K562 (cell line): Measurements from ENCODE around the gene GRAMD2B. TPM values are rescaled to one million over a fixed set of nuclear protein-coding genes. Genes with fewer than 3 reads are reported as not detected.

Source experiments
- ATAC-seq: fragments of 200-7000 bp; cut with Tn5 transposase; 3 replicates; pipeline ENCODE4 v1.9.1; 2020; ENCODE audit warnings: moderate library complexity
- BruUV-seq: library from RNA; stranded (reverse); fragments of 400-500 nt; replicated peaks from 2 replicates; lab custom pipeline; 2021; lab: Mats Ljungman, UMichigan
- CTCF ChIA-PET: fragments of 300-600 bp; formaldehyde crosslinking; extraction: SDS; loops from one replicate; lab custom pipeline; 2021; ENCODE audit warnings: low intra/inter-chr PET ratio; lab: Yijun Ruan, JAX
- POLR2A ChIA-PET: fragments of 300-600, 350-650 bp; sonication (Branson Sonifier 250); formaldehyde crosslinking; extraction: SDS; loops from one replicate; lab custom pipeline; 2021; ENCODE audit warnings: antibody characterized with exemption, inconsistent platforms; lab: Yijun Ruan, JAX
- DNase-seq, 4 experiments: peaks; one replicate each; pipeline versions ENCODE4 v3.0.0 to v3.0.0-alpha.2; 2011 to 2018; ENCODE audit warnings: low spot score in 3 of 4, mixed read lengths in 3 of 4; ENCODE audit errors: extremely low read depth in 1 of 4
- FAIRE-seq: peaks from 2 replicates; lab custom pipeline; 2011; peaks lifted over from hg19 to GRCh38; lab: Jason Lieb, UNC
- H2AFZ ChIP-seq: 2 replicates; pipeline ENCODE4 v1.6.0; 2011; ENCODE audit warnings: low read depth, low read length, control low read depth, inconsistent platforms
- H3K27ac ChIP-seq: fragments of 200-600 bp; 3 replicates; pipeline ENCODE4 v1.8.0; 2011; ENCODE audit warnings: low read depth, mild to moderate bottlenecking, control low read depth, inconsistent platforms, low read length, moderate library complexity, mixed read lengths; ENCODE audit errors: extremely low read depth
- H3K27me3 ChIP-seq, 2 experiments: fragments of 300-600 bp in 1 of 2; 2 replicates in 1 of 2; 3 replicates in 1 of 2; pipeline versions ENCODE4 v1.6.0 to v1.8.0; 2011; ENCODE audit warnings: inconsistent platforms in 2 of 2, low read length in 2 of 2, mild to moderate bottlenecking in 1 of 2, mixed read lengths in 1 of 2, moderate library complexity in 1 of 2; ENCODE audit not compliant: control insufficient read depth in 2 of 2, insufficient read depth in 2 of 2
- H3K36me3 ChIP-seq: fragments of 300-600 bp; 3 replicates; pipeline ENCODE4 v1.8.0; 2011; ENCODE audit warnings: mild to moderate bottlenecking, low read length, inconsistent platforms; ENCODE audit not compliant: control insufficient read depth, insufficient read depth
- H3K4me1 ChIP-seq, 2 experiments: fragments of 200-600 bp in 1 of 2; replicated peaks in 1 of 2; 2 replicates in 1 of 2; 3 replicates in 1 of 2; pipeline versions ENCODE4 v1.5.1 to v1.8.0; 2011; ENCODE audit warnings: inconsistent platforms in 2 of 2, low read length in 2 of 2, mild to moderate bottlenecking in 1 of 2, mixed read lengths in 1 of 2, moderate library complexity in 1 of 2; ENCODE audit not compliant: control insufficient read depth in 2 of 2, insufficient read depth in 2 of 2
- H3K4me2 ChIP-seq: 2 replicates; pipeline ENCODE4 v1.6.1; 2011; ENCODE audit warnings: low read length, control low read depth, inconsistent platforms, mixed read lengths; ENCODE audit not compliant: insufficient read depth
- H3K4me3 ChIP-seq: fragments of 200-600 bp; sonication (generic), shearing (Covaris generic); 2 replicates; pipeline ENCODE4 v1.5.1; 2016; ENCODE audit warnings: control low read depth, inconsistent platforms
- H3K79me2 ChIP-seq: fragments of 200-600 bp; 3 replicates; pipeline ENCODE4 v1.8.0; 2011; ENCODE audit warnings: low read length, inconsistent platforms; ENCODE audit not compliant: control insufficient read depth, insufficient read depth
- H3K9ac ChIP-seq, 2 experiments: 2 replicates each; pipeline versions ENCODE4 v1.6.0 to v1.6.1; 2011; ENCODE audit warnings: low read depth in 2 of 2, low read length in 2 of 2, control low read depth in 1 of 2, inconsistent platforms in 1 of 2, mild to moderate bottlenecking in 1 of 2, mixed read lengths in 1 of 2; ENCODE audit not compliant: insufficient read depth in 1 of 2
- H3K9me1 ChIP-seq: one replicate; pipeline ENCODE4 v1.6.0; 2011; ENCODE audit warnings: inconsistent platforms, mild to moderate bottlenecking, low read length, moderate library complexity; ENCODE audit not compliant: control insufficient read depth, insufficient read depth
- H3K9me3 ChIP-seq: replicated peaks from 2 replicates; pipeline ENCODE4 v1.5.1; 2011; ENCODE audit warnings: low read depth, low read length, inconsistent platforms; ENCODE audit not compliant: control insufficient read depth, insufficient read depth
- H4K20me1 ChIP-seq: replicated peaks from 2 replicates; pipeline ENCODE4 v1.6.1; 2011; ENCODE audit warnings: low read length, inconsistent platforms, mixed read lengths; ENCODE audit not compliant: control insufficient read depth, insufficient read depth
- BHLHE40 ChIP-seq: IDR thresholded peaks from 2 replicates; pipeline ENCODE4 v1.6.1; 2011; ENCODE audit warnings: low read length, improper control_type of control experiment
- CBX2 ChIP-seq: fragments of 200-600 bp; sonication (generic); IDR thresholded peaks from one replicate; pipeline ENCODE4 v1.6.1; 2012; ENCODE audit warnings: mild to moderate bottlenecking, low read length, inconsistent platforms; ENCODE audit not compliant: insufficient read depth, poor library complexity, severe bottlenecking
- CC2D1A ChIP-seq: fragments of 450-650 bp; IDR thresholded peaks from 2 replicates; pipeline ENCODE4 v1.6.1; 2017; ENCODE audit warnings: mild to moderate bottlenecking
- GABPA ChIP-seq: fragments of 200-800 bp; sonication (Bioruptor generic); conservative IDR thresholded peaks from 2 replicates; pipeline ENCODE4 v1.6.1; 2016; ENCODE audit warnings: low read depth, missing genetic modification characterization, missing compliant biosample characterization
- HMG20B ChIP-seq: fragments of 250-450 bp; sonication (Bioruptor Pico); IDR thresholded peaks from 2 replicates; pipeline ENCODE4 v1.5.0; 2021; ENCODE audit warnings: mild to moderate bottlenecking
- IFI16 ChIP-seq: fragments of 250-450 bp; sonication (Bioruptor Pico); IDR thresholded peaks from 2 replicates; pipeline ENCODE4 v2.1.2; 2022; ENCODE audit warnings: mild to moderate bottlenecking, inconsistent platforms
- NELFE ChIP-seq: IDR thresholded peaks from 2 replicates; pipeline ENCODE4 v1.6.1; 2011; ENCODE audit warnings: mild to moderate bottlenecking; ENCODE audit not compliant: insufficient read depth, insufficient read length
- PHF21A ChIP-seq: fragments of 450-650 bp; IDR thresholded peaks from 2 replicates; pipeline ENCODE4 v1.6.1; 2017; ENCODE audit warnings: low read depth, borderline replicate concordance
- PTBP1 ChIP-seq: fragments of 200-400 bp; formaldehyde crosslinking; IDR thresholded peaks from 2 replicates; pipeline ENCODE4 v1.6.1; 2017; ENCODE audit warnings: low read depth, low read length
- THAP7 ChIP-seq: fragments of 250-450 bp; sonication (Bioruptor Pico); IDR thresholded peaks from 2 replicates; pipeline ENCODE4 v1.5.0; 2021
- ZNF184 ChIP-seq: sonication (generic); formaldehyde crosslinking; IDR thresholded peaks from 2 replicates; pipeline ENCODE4 v1.5.0; 2020; ENCODE audit warnings: missing genetic modification reagents
- ZNF253 ChIP-seq: fragments of 250-450 bp; sonication (Bioruptor Pico); conservative IDR thresholded peaks from 2 replicates; pipeline ENCODE4 v1.6.1; 2021; ENCODE audit warnings: mild to moderate bottlenecking
- ZNF639 ChIP-seq, 2 experiments: fragments of 200-800 bp in 1 of 2; sonication (Bioruptor generic) in 1 of 2; sonication (generic) in 1 of 2; formaldehyde crosslinking in 1 of 2; IDR thresholded peaks in 1 of 2; conservative IDR thresholded peaks in 1 of 2; 2 replicates each; pipeline versions ENCODE4 v1.5.0 to v1.6.1; 2016 to 2020; ENCODE audit warnings: missing compliant biosample characterization in 1 of 2, missing genetic modification characterization in 1 of 2, missing genetic modification reagents in 1 of 2
- WGBS: fragments of 100-300 bp; shearing (Covaris generic); methylation state at CpG from one replicate; pipeline ENCODE4 v1.1.6; 2016; ENCODE audit warnings: low coverage, mixed read lengths; ENCODE audit not compliant: insufficient coverage; ENCODE audit errors: missing lambda C conversion rate; 5-methylcytosine and 5-hydroxymethylcytosine counted together
- in situ Hi-C: fragments of 300-500 bp; cut with MboI; formaldehyde crosslinking; loops from 4 replicates; pipeline ENCODE4 v1.15.0; 2018; ENCODE audit warnings: inconsistent platforms, mixed read lengths
- intact Hi-C: fragments of 100-400 bp; cut with micrococcal nuclease; formaldehyde crosslinking; loops from 2 replicates; pipeline ENCODE4 v1.14.2; 2022
- polyA plus RNA-seq, 8 experiments: library from polyadenylated mRNA; depleted of rRNA in 4 of 8; stranded (reverse) in 5 of 8; unstranded in 3 of 8; fragments of >200 nt; fragmentation: Nextera tagmentation in 2 of 8; fragmentation: Illumina TruSeq in 1 of 8; extraction: Ambion mirVana in 2 of 8; extraction: Trizol in 1 of 8; gene quantifications; 2 replicates each; pipeline versions ENCODE4 v1.2.1 to v1.2.3, GENCODE V29; 2011 to 2014; ENCODE audit warnings: inconsistent platforms in 1 of 8, missing spikeins in 1 of 8
- total RNA-seq, 7 experiments: library from RNA; depleted of rRNA in 6 of 7; stranded (reverse); fragments of >200 nt in 6 of 7; fragmentation: Illumina TruSeq in 2 of 7; extraction: Trizol in 2 of 7; gene quantifications; 2 replicates each; pipeline versions ENCODE4 v1.2.1 to v1.2.3, GENCODE V29; 2011 to 2021; ENCODE audit warnings: low replicate concordance in 1 of 7

Gene GRAMD2B
- total and polyA plus RNA-seq, 9 of the 15 experiments (the other 6 are each of a cell fraction or from before 2014, with no cell fraction given), result 0.32 to 4.2 (median 1.4) TPM

- TF ChIP-seq BHLHE40 (no peak), PTBP1 (no peak), NELFE (no peak), ZNF253 (CRISPR knock-in tag) (no peak), PHF21A (no peak)
Observed at GRCh38 chr5:126415789-126416188, 7.4 kb upstream of the GRAMD2B start (continued).

GRCh38 chr5:126416266-126416925 is 6.8 kb upstream of the GRAMD2B start:
- no peaks in the 10 kb centered on the region for H3K9me1 ChIP-seq
- ChIA-PET CTCF (no interaction called here), POLR2A (no interaction called here)
- in situ Hi-C loops, result no loop called here
- BruUV-seq, result no TSS peak
- 5% methylated on average over 4 of the region's 4 CpGs for WGBS
- intact Hi-C loops, result no loop called here
- H3K27ac ChIP-seq, result no peak overlapping the region
- no peak for TF ChIP-seq CBX2
- TF ChIP-seq CC2D1A, result no peak
- TF ChIP-seq HMG20B (CRISPR knock-in tag), result no peak
- no peak for TF ChIP-seq ZNF184 (CRISPR knock-in tag)
- TF ChIP-seq ZNF639 (CRISPR knock-in tag; conservative IDR thresholded peaks at IDR 0.05 in 1 of 2, IDR thresholded peaks at IDR 0.05 in 1 of 2), result no peak
- no peak for TF ChIP-seq THAP7 (CRISPR knock-in tag)
- no peak for TF ChIP-seq IFI16 (CRISPR knock-in tag)
- no peak for TF ChIP-seq GABPA (tag)
- no peak overlapping the region for H3K9ac ChIP-seq
- FAIRE-seq, result no peak
- no peaks in the 10 kb centered on the region for H3K27me3 ChIP-seq
- H3K4me2 ChIP-seq, result no peak overlapping the region
- ATAC-seq, result no peak
- no peak overlapping the region for H3K4me3 ChIP-seq
- no peak overlapping the region for H2AFZ ChIP-seq
- no peaks in the 10 kb centered on the region for H3K36me3 ChIP-seq
- no peaks in the 10 kb centered on the region; a peak in 1 of 5 replicates for H3K4me1 ChIP-seq
- H3K79me2 ChIP-seq, result no peaks in the 10 kb centered on the region
- DNase-seq, result no peak
- no peaks in the 10 kb centered on the region for H4K20me1 ChIP-seq
- H3K9me3 ChIP-seq, result no peaks in the 10 kb centered on the region
